ENCODE data around the gene CD4. TPM values are rescaled to one million over a fixed set of nuclear protein-coding genes. Genes with fewer than 3 reads are reported as not detected.

CD4 gene
- total RNA-seq, 6 donors from 2014 or later, result 10.5 to 86.6 (median 35.6) TPM

DNA sequence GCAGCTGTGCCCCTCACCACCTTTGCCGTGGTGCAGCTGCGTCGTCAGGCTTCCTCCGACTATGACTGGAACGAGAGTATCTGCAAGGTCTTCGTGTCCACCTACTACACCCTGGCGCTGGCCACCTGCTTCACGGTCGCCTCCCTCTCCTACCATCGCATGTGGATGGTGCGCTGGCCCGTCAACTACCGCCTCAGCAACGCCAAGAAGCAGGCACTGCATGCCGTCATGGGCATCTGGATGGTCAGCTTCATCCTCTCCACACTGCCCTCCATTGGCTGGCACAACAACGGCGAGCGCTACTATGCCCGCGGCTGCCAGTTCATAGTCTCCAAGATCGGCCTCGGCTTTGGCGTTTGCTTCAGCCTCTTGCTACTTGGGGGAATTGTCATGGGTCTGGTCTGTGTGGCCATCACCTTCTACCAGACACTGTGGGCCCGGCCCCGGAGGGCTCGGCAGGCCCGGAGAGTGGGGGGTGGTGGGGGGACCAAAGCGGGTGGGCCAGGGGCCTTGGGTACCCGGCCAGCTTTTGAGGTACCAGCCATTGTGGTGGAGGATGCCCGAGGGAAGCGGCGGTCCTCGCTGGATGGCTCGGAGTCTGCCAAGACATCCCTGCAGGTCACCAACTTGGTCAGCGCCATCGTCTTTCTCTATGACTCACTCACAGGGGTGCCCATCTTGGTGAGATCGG is 34.9 kb downstream of the CD4 start:
- TF ChIP-seq, protein P1, sequence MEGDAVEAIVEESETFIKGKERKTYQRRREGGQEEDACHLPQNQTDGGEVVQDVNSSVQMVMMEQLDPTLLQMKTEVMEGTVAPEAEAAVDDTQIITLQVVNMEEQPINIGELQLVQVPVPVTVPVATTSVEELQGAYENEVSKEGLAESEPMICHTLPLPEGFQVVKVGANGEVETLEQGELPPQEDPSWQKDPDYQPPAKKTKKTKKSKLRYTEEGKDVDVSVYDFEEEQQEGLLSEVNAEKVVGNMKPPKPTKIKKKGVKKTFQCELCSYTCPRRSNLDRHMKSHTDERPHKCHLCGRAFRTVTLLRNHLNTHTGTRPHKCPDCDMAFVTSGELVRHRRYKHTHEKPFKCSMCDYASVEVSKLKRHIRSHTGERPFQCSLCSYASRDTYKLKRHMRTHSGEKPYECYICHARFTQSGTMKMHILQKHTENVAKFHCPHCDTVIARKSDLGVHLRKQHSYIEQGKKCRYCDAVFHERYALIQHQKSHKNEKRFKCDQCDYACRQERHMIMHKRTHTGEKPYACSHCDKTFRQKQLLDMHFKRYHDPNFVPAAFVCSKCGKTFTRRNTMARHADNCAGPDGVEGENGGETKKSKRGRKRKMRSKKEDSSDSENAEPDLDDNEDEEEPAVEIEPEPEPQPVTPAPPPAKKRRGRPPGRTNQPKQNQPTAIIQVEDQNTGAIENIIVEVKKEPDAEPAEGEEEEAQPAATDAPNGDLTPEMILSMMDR (IDR thresholded peaks at IDR 0.05), result no peak
- TF ChIP-seq POLR2AphosphoS5 (IDR thresholded peaks at IDR 0.05) (no peak), EP300 (IDR thresholded peaks at IDR 0.05) (no peak)
- ATAC-seq (ENCODE audit: low FRiP score in 2 of 2) (no peak), DNase-seq (peak in 1 of 2 donors; percentile 66)
- H3K27me3 ChIP-seq, result peaks cover 0 to 18% (median 9%) of the 10 kb centered on the region in 4 donors
- WGBS, 2 donors, result 91 to 97% methylated on average over 19 to 37 of the region's 37 CpGs
- H3K4me3 ChIP-seq, result no peak overlapping the region
- H3K36me3 ChIP-seq, result no peaks in the 10 kb centered on the region
- no peak overlapping the region for H3K27ac ChIP-seq
- H3K4me1 ChIP-seq, result peaks cover 23 to 47% (median 38%) of the 10 kb centered on the region in 4 donors
- no peaks in the 10 kb centered on the region for H3K9me3 ChIP-seq

GRCh38 chr12:6824901-6825381 is 35.6 kb downstream of the CD4 start:
- peaks cover 0 to 23% (median 9%) of the 10 kb centered on the region in 4 donors for H3K27me3 ChIP-seq
- no peak overlapping the region for H3K4me3 ChIP-seq
- 59 to 65% methylated on average over 12 of the region's 12 CpGs for WGBS, 2 donors

DNA sequence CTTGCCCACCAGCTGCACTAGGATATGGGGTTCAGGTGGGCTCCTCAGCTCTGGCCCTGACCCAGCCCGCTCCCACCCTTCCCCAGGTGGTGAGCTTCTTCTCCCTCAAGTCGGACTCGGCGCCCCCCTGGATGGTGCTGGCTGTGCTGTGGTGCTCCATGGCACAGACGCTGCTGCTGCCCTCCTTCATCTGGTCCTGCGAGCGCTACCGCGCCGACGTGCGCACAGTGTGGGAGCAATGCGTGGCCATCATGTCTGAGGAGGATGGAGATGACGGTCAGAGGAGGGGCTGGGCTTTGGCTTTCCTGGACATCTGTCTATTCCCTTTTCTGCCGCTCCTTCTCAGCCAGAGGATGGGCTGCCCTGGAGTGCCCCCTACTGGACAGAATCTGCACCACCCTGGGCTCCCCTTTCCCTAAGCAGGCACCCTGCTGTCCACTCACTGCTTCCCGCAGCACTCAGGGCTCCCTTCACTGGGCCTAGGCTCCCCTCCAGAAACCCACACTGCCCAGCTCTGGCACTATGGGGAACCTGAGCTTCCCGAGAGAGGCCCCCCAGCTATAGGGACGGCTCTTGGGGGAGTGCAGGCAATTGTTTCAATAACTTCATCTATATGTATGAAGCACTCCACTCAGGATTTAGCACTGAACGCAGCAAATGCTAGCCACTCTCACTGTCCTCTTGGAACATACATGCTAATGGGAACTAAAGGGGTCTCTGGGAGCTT is 36.2 kb downstream of the CD4 start:
- Histone ChIP-seq H3K4me1 (peaks cover 27 to 51% (median 43%) of the 10 kb centered on the region in 4 donors), H3K27ac (no peak overlapping the region), H3K36me3 (no peaks in the 10 kb centered on the region), H3K9me3 (no peaks in the 10 kb centered on the region), H3K4me3 (no peak overlapping the region), H3K27me3 (peaks cover 0 to 23% (median 9%) of the 10 kb centered on the region in 4 donors)
- DNase-seq (peak; percentile 85 to 86), ATAC-seq (ENCODE audit: low FRiP score in 2 of 2) (peak; percentile 79 to 85)
- TF ChIP-seq POLR2AphosphoS5 (IDR thresholded peaks at IDR 0.05) (peak in 1 of 2 donors; percentile 25), EP300 (IDR thresholded peaks at IDR 0.05) (no peak), POLR2A (IDR thresholded peaks at IDR 0.05) (no peak)
- TF ChIP-seq, protein P1 (IDR thresholded peaks at IDR 0.05), result peak; percentile 84 to 94 (median 92)
- 9 to 27% methylated on average over 9 to 19 of the region's 19 CpGs for WGBS, 2 donors

More at GRCh38 chr12:6824901-6825381, 35.6 kb downstream of the CD4 start:
- Histone ChIP-seq H3K36me3 (no peaks in the 10 kb centered on the region), H3K27ac (no peak overlapping the region), H3K9me3 (no peaks in the 10 kb centered on the region), H3K4me1 (peaks cover 27 to 51% (median 43%) of the 10 kb centered on the region in 4 donors)
- ATAC-seq (ENCODE audit: low FRiP score in 2 of 2) (no peak), DNase-seq (no peak)
- TF ChIP-seq EP300 (IDR thresholded peaks at IDR 0.05) (no peak), POLR2AphosphoS5 (IDR thresholded peaks at IDR 0.05) (no peak), POLR2A (IDR thresholded peaks at IDR 0.05) (no peak)
- TF ChIP-seq, protein P1 (IDR thresholded peaks at IDR 0.05), result no peak

- Histone ChIP-seq H3K4me1 (peaks cover 22 to 46% (median 39%) of the 10 kb centered on the region in 4 donors), H3K27me3 (peaks cover 0 to 23% (median 9%) of the 10 kb centered on the region in 4 donors), H3K4me3 (no peak overlapping the region), H3K27ac (no peak overlapping the region), H3K36me3 (no peaks in the 10 kb centered on the region), H3K9me3 (no peaks in the 10 kb centered on the region)
- 83 to 87% methylated on average over 9 to 17 of the region's 17 CpGs for WGBS, 2 donors
- no peak for ATAC-seq (ENCODE audit: low FRiP score in 2 of 2)
- no peak for DNase-seq
- TF ChIP-seq EP300 (IDR thresholded peaks at IDR 0.05), result no peak
- TF ChIP-seq, protein P1 (IDR thresholded peaks at IDR 0.05), result no peak
- no peak for TF ChIP-seq POLR2A (IDR thresholded peaks at IDR 0.05)
- TF ChIP-seq POLR2AphosphoS5 (IDR thresholded peaks at IDR 0.05), result no peak
These were observed 36.9 kb downstream of the CD4 start for GRCh38 chr12:6826125-6826733.

All from upper lobe of left lung (tissue), 6 donors.